HG03103 (cell line): ENCODE results near the gene ENTHD1.
A peak's percentile ranks its signal among the peaks of the same experiment; 100 is the strongest.

ENCODE experiments used
- ATAC-seq: cut with Tn5 transposase; IDR thresholded peaks from one replicate; pipeline ENCODE4 v1.9.1; 2021; ENCODE audit warnings: low read depth; ENCODE audit not compliant: unreplicated experiment

ENTHD1 gene

DNA sequence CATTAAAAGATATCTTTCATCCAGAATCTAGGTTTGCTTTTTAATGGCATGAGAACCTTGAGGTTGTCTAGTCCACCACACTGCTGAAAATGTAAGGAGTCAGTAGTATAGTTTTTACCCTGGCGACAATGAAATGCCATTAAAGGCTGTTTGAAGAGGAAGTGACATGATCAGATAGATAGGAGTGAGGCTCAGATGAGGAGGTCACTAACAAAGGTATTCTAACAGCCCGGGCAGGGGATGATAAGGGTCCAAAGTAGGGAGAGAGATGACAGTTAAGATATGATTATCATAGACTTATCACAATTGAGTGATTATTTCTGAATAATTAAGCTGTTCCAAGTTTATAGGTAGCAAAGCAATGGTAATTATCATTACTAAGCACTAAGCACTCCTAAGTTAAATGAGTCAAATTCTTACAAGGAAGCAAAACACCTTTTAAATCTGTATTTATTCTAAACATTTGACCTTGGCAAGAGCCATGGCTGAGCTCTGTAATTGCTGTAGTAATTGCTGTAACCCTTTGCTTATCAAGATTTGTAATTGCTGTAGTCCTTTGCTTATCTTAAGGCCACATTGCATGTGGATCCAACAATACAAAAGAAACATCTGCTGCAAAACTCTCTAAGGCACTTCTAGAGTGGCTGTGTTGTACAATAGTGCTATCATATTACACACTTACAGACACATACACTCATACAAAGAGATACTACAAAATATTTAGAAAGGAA, 92.6 kb downstream of the ENTHD1 start:
- no peak for ATAC-seq

DNA sequence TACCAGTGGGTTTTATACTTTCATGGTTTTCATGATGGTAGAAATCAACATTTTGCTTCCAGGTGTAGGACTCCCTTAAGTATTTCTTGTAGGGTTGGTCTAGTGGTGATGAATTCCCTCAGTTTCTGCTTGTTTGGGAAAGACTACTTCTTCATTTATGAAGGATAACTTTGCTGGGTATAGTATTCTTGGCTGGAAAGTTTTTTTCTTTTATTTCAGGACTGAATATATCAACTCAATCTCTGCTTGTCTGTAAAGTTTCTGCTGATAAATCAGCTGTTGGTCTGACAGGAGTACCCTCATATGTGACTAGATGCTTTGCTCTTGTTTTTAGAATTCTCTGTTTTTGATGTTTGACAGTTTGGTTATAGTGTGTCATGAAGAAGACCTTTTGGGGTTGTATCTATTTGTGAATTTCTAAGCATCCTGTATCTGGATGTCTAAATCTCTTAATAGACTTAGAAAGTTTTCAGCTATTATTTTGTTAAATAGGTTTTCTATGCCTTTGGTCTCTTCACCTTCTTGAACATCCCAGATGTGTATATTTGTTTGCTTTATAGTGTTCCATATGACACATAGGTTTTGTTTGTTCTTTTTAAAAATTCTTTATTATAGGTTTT, 95.9 kb downstream of the ENTHD1 start:
- no peak for ATAC-seq

DNA sequence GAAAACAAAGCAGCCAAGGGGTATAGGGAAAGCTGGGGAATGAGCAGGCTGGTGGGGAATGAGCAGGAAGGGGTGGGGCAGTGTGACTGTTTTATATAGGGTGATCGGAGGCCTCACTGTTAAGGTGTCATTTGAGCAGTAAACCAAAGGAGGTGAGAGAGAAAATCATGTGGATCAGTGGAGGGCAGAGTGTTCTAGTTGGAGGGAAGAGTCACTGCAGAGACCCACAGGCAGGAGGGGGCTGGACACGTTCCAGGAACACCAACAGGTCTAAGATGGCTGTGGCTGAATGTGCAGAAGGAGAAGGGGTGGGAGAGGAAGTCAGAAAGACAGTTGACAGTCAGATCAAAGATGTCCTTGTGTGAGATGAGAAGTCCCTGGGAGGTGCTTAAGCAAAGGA, 103.8 kb downstream of the ENTHD1 start:
- no peak for ATAC-seq

DNA sequence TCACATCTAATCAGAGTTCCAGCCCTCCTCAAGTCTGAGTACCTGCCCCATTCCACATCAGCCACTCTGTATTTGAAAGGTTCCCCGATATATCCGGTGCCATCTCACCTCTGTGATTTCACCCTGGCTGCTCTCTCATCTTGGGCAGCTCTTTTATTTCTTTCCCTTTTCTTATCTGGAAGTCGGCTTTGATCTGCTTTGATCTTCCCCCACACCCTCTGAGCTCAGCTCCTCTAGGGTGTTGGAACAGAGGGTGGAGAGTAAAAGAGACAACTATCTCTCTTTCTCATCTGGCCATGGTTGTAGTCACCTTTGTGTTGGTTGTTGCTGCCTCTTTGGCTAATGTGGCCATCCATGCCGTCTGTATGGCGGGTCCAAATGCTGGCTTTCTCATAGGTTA, 108.3 kb downstream of the ENTHD1 start:
- ATAC-seq, result no peak

DNA sequence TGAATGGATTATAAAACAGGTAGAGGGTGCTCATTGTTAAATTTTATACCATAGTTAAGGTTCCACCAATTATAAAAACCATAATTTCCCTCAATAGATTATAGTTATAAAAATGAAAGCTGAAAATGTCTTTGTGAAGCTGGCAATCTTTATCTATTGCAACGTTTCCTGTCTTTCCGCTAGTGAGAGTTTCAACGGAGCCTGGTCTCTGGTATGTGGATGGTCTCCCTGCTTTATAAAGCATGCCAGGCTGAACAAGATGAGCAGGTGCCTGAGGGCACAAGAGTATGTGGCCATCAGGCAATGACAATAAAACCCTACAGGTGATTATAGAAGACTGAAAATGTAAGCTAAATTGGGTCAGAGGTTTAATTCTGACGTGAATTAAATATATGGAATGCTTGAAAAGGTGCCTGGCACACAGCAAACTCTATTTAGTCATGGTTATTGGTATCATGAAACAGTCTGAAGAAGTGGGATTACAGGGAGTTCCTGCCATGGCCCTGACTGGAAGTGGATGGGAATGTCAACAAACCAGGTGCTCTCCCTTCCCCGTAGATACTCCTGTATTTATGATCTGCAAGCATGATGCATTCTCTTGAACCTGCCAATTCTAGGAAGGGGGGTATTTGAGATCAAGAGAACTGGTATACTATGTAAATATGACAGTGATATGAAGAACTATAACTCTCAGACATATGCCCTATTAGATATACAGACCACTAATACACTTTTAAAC, 115.7 kb downstream of the ENTHD1 start:
- ATAC-seq, result no peak

DNA sequence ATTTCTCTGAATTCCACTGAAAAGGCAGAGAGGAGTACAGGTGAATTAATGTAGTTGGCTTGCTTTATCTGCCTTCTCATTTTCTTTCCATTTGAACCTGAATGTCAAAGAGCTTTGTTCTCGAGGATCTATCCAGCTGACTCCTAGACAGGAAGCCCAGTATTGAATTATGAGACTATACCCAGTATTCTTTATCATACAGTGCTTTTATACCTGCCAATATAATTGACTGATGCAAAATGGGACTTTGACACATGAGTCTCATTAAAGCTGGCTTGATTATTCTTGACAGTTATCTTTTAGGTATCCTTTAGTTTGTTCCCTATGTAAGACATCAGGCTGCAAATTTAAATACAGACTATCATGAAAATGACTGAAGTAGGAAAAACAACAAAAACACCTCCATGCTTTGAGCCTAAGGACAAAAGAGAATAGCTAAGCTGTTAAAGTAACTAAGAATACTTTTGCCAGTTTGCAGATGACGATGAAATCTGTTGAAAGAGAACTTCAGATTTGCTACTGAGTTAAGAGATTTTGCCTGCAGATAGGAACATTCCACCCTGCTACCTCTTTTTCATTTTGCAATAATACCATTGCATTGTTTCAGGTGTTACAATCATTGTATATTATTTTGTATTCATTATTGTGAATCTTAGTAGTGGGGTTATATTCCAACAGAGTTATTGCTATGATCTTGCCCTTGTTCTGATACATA, 117.1 kb downstream of the ENTHD1 start:
- ATAC-seq, result no peak

DNA sequence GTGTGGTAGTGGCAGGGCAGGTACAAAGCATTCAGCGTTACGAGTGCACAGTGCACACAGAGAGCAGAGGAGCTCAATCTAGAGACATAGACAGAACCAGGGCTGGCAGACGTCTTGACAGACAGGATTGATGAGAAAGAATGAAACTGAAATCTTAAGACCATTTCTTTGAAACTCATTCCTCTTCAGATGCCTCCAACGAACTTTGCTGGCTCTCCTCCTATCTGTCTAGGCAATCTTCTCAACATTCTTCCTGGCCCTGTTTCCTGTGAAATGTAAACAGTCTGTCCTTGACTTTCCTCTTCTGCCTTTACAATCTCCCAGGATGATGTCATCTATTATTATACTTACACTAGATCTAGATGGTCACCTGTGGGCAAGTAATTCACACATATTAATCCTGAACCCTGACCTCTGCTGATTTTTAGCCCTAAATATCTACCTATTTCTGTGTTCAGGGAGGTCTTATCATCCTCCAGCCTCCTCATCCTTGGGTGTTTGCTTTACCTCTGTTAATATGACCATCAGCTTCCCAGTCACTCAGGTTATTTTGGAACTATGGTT, 119.5 kb downstream of the ENTHD1 start:
- peak; percentile 47 for ATAC-seq

DNA sequence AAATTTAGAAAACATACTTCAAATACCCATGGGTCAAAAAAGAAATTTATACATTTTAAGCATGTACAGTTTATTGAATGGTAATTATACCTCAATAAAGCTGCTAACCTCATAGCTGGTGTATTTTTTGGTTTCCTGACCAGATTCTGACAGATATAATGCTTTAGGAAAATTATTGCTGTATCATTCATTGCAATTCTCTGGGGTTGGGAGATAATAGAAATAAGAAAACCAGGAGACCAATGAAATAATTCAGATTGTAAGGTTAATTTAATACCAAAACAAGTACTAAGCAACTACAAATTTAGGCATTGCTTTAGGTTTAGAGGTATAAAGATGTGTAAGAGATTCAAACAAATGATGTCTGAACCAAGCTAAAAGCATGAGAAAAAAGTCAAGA, 120.1 kb downstream of the ENTHD1 start:
- ATAC-seq, result no peak

DNA sequence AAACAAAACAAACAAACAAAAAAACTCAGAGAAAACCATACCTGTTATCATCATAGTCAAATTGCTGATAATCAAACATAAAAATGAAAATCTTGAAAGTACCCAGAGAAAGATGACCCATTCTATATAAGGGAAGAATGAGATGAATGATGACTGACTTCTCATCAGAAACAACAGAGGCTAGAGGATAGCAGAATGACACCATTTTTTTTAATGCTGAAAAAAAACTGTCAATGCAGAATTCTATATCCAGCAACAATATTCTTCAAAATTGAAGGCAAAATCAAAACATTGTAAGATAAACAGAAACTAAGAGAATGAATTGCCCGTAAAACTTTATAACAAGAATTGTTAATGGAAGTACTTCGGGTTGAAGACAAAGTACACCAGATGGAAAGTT, 122.1 kb downstream of the ENTHD1 start:
- no peak for ATAC-seq

DNA sequence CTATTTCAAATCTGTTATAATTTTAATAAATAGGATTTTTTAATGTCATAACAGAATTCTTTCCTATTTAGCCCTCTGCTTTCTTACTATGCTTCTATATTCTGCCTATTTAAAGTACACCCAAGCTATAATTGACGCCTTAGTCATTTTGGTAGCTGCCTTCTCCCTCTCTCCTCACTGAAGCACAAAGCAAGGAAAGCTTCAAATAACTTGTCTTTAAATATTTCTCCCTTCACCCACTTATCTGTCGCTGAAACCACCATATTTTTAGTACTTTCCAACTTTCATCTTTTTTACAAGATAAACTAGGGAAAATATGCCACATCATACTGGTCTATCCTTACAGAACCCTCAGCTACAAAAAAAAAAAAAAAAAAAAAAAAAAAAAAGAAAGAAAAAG, 127.9 kb downstream of the ENTHD1 start:
- no peak for ATAC-seq

DNA sequence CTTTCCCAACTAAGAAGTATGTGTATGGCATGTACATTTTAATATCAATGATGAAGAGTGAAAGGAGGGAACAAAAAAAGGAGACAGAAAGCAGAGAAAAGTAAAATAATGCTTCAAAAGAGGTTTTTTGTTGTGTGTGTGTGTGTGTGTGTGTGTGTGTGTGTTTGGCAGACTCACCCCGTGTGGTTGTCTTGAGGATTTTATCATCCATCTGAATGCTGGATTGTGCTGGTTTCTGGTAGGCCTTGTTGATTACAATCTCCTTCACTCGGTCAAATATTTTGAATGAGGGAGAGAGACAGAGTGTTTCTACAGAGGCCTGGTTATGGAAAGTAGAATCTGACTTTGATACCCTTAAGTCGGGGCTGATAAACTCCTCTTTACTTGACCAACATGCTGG, 128.5 kb downstream of the ENTHD1 start:
- no peak for ATAC-seq

DNA sequence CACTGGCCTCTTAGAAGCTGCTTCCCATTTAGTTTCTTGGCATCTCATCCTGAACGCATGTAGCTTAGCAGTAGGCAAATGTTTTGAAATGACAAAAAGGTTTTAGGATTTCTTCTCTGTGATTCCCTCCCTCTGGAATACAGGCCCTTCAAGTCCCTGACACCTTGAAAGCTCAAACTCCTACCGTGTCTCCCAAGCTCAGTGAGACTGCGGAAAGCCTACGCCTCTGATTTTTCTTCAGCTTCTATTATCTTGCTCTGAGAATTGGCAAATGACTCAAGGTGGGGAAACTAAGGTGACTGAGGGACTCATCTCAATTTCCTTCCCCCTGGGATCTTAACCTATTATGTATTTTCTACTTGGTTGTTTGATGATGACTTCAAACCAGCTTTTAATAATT, 130.3 kb downstream of the ENTHD1 start:
- no peak for ATAC-seq

DNA sequence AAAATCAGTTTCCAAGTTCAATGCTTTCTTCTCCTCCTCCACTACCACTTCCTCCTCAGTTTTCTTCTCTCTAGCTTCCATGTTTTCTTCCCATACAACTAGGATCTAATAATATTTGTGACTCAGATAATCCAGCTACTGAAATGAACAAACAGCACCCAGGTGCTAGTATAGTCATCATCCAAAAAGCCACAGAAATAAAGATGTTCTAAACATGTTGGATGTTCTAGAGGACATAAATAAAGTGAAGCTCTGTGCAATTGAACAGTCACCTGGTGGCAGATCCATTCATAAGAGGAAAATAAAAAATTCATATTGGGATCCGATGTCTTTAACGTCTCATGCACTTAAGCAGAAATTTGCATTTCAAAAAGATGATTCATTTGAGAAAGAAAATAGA, 142.8 kb downstream of the ENTHD1 start:
- no peak for ATAC-seq

DNA sequence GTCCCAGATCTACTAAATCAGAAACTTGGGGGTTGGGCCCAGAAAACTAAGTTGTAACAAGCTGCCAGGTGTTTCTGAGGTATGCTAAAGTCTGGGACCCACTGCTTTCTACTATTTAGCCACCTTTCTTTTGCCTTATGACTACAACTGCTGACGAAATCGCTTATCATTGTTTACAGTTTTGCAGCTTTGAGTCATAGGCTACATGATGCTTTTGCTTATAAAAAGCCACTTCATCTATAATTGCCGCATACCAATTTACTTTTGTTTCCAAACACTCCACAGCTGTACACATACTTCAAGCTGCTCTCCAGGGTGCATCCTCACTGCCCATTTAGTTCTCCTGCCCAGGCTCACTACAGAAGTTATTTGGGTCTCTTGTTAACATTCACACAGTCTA, 144.7 kb downstream of the ENTHD1 start:
- ATAC-seq, result no peak

DNA sequence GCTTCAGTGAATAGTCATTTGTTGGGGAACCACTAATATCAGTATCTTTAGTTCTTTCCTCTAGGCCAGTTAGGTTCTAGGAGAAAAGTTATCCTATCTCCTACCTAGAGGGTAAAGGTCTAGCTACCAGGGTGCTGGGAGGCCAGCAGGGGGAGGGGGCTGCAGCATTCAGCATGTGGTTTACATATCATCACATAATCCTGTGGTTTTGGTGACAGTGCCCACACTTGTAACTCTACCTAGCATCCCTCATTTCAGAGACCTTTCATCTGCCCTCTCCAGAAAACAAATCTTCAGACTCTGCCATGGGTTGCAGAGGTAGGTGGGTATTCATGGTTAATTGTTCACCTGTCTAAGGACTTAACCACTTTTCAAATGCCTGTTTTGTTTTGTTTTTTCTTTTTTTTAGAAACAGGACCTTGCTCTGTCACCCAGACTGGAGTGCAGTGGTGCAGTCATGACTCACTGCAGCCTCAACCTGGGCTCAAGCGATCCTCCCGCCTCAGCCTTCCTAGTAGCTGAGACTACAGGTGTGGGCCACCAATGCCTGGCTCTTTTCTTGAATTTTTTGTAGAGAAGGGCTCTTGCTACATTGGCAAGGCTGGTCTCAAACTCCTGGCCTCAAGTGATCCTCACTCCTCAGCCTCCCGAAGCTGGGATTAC, 146.8 kb downstream of the ENTHD1 start:
- ATAC-seq, result no peak

DNA sequence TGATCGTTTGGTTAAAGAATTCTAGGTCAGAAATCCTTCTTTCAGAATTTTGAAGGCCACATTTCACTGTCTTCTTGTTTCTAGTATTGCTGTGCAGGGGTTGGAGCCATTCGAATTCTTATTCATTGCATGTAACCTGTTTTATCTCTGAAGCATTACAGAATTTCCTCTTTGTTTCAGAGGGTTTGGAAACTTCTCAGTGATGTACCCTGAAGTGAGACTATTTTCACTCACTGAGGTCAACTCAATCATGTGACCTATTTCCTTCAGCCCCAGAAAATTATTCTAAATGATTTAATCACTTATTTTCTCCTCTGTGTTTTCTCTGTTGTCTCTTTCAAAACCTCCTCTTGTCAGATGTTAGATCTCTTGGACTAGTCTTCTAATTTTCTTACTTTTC, 147.8 kb downstream of the ENTHD1 start:
- ATAC-seq, result no peak

DNA sequence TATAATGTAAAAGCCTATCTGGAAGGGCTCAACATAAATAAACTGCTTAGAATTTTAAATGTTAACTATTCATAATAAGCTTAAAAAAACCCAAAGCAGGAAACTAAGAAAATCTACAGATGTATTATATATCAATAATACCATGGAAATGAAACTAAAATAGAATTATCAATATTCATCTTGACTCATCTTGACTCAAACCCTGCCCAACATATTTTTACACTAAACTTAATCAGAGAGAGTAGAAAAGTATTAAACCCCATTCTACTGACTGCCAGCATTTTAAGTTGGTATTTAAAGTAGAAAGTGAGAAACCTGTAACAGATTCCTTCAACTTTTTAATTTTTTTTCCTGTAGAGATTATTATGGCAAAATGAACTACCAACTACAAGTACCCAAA, 149.2 kb downstream of the ENTHD1 start:
- ATAC-seq, result no peak

DNA sequence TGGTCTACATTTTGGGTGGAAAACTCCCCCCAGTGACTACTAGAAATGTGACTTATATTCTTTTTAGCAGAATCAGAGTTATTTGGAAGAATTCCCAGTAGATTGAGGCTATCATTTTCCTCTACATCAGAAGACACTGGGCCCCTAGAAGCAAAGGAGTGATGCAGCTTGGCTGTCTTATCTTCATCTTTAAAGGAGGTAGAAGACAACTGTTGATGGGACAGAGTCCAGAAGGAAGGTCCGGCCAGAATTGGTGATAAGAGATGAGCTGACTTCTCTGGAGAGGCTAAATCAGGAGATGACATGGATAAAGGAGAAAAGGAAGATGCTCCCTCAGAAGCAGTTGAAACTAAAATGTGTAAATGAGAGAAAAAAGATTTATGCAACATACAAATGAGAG, 149.6 kb downstream of the ENTHD1 start:
- no peak for ATAC-seq

DNA sequence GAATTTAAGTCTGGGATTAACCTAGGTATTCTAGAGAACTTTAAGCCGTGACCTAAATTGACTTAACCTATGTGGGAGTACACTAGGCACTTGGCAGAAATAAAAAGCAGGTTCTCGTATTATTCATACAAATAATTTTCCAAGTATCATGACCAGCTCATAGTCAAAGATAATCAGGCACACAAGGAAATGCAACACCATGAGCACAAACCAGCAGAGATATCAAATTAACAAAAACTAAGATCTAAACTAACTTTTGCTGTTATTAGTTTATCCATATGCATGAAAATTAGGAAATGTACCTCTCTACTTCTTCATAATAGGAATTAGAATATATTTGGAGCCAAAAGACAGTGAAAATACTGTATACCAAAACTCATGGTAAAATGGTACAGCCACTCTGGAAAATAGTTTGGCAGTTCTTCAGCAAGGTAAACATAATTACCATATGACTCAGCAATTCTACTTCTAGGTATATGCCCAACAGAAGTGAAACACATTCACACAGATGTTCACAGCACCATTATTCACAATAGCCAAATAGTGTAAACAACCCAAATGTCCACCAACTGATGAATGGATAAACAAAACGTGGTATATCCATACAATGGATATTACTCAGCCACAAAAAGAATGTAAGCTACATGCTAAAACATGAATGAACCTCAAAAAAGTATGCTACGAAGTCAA, 154.1 kb downstream of the ENTHD1 start:
- no peak for ATAC-seq

DNA sequence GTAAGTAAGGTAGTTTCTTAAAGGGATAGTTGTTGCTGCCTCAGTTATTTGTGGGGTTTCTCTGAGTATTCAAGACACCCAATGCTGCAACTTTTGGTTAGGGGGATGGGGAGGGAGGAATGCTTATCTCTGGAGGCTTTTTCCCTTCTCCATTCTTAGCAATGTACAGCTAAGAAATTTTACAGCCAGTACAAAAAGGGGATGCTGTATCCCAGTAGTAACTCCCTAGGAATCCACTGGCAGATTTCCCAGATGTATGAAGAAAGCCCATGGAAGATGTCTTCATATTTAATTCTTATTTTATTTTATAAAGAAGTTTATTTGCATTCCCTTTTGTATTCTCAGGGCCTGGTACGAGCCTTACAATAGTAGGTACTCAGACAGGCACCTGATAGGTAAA, 154.8 kb downstream of the ENTHD1 start:
- no peak for ATAC-seq
